Activated CD8-positive, alpha-beta memory T cell treated with anti-CD3 and anti-CD28 coated beads, Interleukin-2, amount 10 ng/mL, durations not matched to agents 7 days and 5 days (primary cell): ENCODE results near the gene CTDNEP1. TPM values are rescaled to one million over a fixed set of nuclear protein-coding genes. Genes with fewer than 3 reads are reported as not detected.

Experiments
- ATAC-seq: fragments of 150-1000 bp; cut with Tn5 transposase; one replicate; pipeline ENCODE4 v1.10.0; 2021; ENCODE audit warnings: moderate library complexity
- CTCF ChIA-PET: fragments of 350-600 bp; sonication (Branson Sonifier 250); formaldehyde crosslinking; loops from one replicate; lab custom pipeline; 2021; ENCODE audit warnings: antibody characterized with exemption; lab: Charles Lee
- DNase-seq: peaks from one replicate; pipeline ENCODE4 v3.0.0-alpha.2; 2020
- H3K27ac Mint-ChIP-seq: one replicate; pipeline ENCODE4 v1.8.0; 2021; ENCODE audit warnings: mild to moderate bottlenecking, mixed read lengths
- H3K27me3 Mint-ChIP-seq: one replicate; pipeline ENCODE4 v1.8.0; 2021; ENCODE audit warnings: mixed read lengths
- H3K36me3 Mint-ChIP-seq: one replicate; pipeline ENCODE4 v1.8.0; 2021; ENCODE audit warnings: mild to moderate bottlenecking, mixed read lengths
- H3K4me1 Mint-ChIP-seq: one replicate; pipeline ENCODE4 v1.8.0; 2021; ENCODE audit warnings: mixed read lengths
- H3K4me3 Mint-ChIP-seq: one replicate; pipeline ENCODE4 v1.8.0; 2021; ENCODE audit warnings: mild to moderate bottlenecking, moderate library complexity, mixed read lengths
- H3K9me3 Mint-ChIP-seq: one replicate; pipeline ENCODE4 v1.8.0; 2022; ENCODE audit warnings: low read depth, mixed read lengths
- total RNA-seq, 2 experiments: library from RNA; stranded (reverse); gene quantifications; one replicate each; pipeline ENCODE4 v1.2.3, GENCODE V29; 2021

Gene CTDNEP1
- total RNA-seq, 2 experiments from 2014 or later, result 162 to 192 TPM

DNA sequence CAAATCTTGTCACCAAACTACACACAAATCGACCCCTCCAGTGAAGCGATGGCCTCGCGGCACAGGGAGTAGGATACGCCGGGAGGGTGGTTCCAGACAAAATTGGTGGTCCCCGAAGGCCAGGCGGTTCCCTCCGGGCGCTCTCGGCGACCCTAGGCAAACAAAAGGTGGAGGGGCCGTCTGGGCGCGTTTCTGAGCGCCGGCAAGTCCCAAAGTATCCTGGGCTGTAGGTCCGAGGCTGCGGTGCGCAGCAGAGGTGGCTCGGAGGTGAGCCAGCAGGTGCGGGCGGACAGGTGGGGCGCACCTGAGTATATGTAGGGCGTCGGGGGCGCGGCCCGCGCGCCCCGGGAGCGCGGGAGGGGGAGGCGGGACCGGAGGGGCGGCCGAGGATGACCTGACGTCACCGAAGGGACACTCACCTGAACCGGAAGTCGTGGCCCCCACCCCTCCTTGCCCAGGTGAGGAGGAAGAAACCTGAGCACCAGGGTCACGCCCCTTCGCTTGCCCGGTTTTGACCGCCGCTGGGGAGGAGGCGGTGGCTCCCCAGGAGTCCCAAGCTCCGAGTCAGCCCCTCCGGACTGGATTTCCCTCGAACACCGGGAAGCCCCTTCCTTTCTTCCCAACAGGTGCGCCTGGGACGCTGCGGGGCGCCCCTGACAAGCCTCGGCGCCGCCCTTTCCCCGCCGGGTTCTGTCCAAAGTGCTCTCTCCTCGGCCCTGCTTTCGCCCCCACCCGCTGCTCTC lies 10.8 kb upstream of the CTDNEP1 start, which contains the start of gene CLDN7:
TSS of gene CLDN7 (minus strand) at position 287 of the 743 bp plus-strand sequence. CDS start 435 bp downstream, outside the sequence.
- DNase-seq, result no peak
- Mint-ChIP-seq H3K9me3 (no peaks in the 10 kb centered on the region), H3K36me3 (no peaks in the 10 kb centered on the region), H3K27me3 (peaks cover 36% of the 10 kb centered on the region), H3K27ac (no peak within 1 kb of the TSS), H3K4me3 (peak within 1 kb of the TSS; percentile 63), H3K4me1 (peaks cover 24% of the 10 kb centered on the region)
- CTCF ChIA-PET, result interaction anchor here (1.1 to 1.6 kb wide), 3 partner anchors 18 to 41 kb away, joined by 3 to 5 read pairs (median 3); no protein-coding TSS in a partner anchor
- ATAC-seq, result no peak

GRCh38 chr17:7261379-7262191 lies 10.1 kb upstream of the CTDNEP1 start:
- Mint-ChIP-seq H3K36me3 (peaks cover 4% of the 10 kb centered on the region), H3K4me3 (peak overlapping the region; percentile 55), H3K9me3 (no peaks in the 10 kb centered on the region), H3K27ac (no peak overlapping the region), H3K27me3 (peaks cover 32% of the 10 kb centered on the region), H3K4me1 (peaks cover 27% of the 10 kb centered on the region)
- no peak for DNase-seq
- CTCF ChIA-PET, result interaction anchor here (1.1 to 1.6 kb wide), 3 partner anchors 19 to 41 kb away, joined by 3 to 5 read pairs (median 3); no protein-coding TSS in a partner anchor
- peak; percentile 52 for ATAC-seq

GRCh38 chr17:7260651-7261378 lies 9.3 kb upstream of the CTDNEP1 start:
- peaks cover 28% of the 10 kb centered on the region for H3K27me3 Mint-ChIP-seq
- peak overlapping the region; percentile 49 for H3K4me3 Mint-ChIP-seq
- DNase-seq, result no peak
- peaks cover 8% of the 10 kb centered on the region for H3K36me3 Mint-ChIP-seq
- H3K4me1 Mint-ChIP-seq, result peaks cover 26% of the 10 kb centered on the region
- H3K27ac Mint-ChIP-seq, result no peak overlapping the region
- CTCF ChIA-PET, result interaction anchor here (1.1 to 1.7 kb wide), 4 partner anchors 20 to 40 kb away, joined by 3 to 6 read pairs (median 4); partner anchors contain the start of gene SLC2A4
- H3K9me3 Mint-ChIP-seq, result no peaks in the 10 kb centered on the region
- peak; percentile 62 for ATAC-seq

GRCh38 chr17:7260151-7260550 lies 8.6 kb upstream of the CTDNEP1 start:
- Mint-ChIP-seq H3K36me3 (peaks cover 8% of the 10 kb centered on the region), H3K9me3 (no peaks in the 10 kb centered on the region), H3K27me3 (peaks cover 28% of the 10 kb centered on the region), H3K4me3 (peak overlapping the region; percentile 24), H3K27ac (no peak overlapping the region), H3K4me1 (peaks cover 26% of the 10 kb centered on the region)
- no peak for DNase-seq
- CTCF ChIA-PET, result interaction anchor here (1.7 kb wide), 1 partner anchor 21 kb away, joined by 6 read pairs; the partner anchor contains the start of gene SLC2A4
- ATAC-seq, result no peak

- H3K36me3 Mint-ChIP-seq, result peaks cover 14% of the 10 kb centered on the region
- no peaks in the 10 kb centered on the region for H3K9me3 Mint-ChIP-seq
- peaks cover 26% of the 10 kb centered on the region for H3K4me1 Mint-ChIP-seq
- peaks cover 26% of the 10 kb centered on the region for H3K27me3 Mint-ChIP-seq
- CTCF ChIA-PET, result interaction anchor here (1.7 kb wide), 1 partner anchor 22 kb away, joined by 6 read pairs; the partner anchor contains the start of gene SLC2A4
- ATAC-seq (no peak), DNase-seq (no peak)
- H3K27ac Mint-ChIP-seq, result no peak overlapping the region
- H3K4me3 Mint-ChIP-seq, result no peak overlapping the region
These were observed 8.0 kb upstream of the CTDNEP1 start for GRCh38 chr17:7259555-7259889.

DNA sequence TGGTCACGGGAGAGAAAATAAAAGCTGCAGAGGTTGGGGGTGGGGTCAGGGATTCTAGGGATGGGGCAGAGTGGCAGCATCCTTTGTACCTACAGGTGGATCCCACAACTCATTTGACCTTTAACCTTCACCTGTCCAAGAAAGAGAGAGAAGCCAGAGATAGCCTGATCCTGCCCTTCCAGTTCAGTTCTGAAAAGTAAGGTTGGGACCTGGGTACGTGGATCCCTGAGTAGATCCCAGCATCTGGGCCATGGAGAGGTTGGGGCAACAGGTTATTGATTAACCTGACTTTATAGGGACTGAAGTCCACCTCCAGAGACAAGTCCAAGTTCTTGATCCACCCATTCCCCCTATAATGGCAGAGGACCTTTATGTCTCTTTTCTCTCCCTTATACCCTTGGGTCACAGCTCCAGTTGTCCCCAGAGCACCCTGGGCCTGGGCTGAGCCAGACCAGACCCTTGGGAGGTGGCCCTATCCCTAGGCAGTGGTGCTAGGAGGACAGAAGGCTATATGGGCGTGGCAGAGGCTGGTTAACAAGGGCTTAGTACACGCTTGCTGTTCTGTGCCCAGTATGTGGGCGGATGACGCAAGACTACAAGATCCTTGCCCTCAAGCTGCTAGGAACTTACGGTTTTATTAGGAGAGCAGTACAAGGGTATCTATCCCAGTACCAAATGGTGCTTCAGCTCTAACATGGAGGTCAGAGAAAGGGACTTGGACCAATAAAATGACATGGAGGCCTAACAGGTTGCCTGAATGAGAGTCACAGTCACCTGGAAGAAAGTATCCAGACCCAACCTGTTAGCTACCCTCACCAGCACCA lies 7.4 kb upstream of the CTDNEP1 start:
- Mint-ChIP-seq H3K4me3 (no peak overlapping the region), H3K36me3 (peaks cover 16% of the 10 kb centered on the region), H3K27me3 (peaks cover 20% of the 10 kb centered on the region), H3K4me1 (peaks cover 27% of the 10 kb centered on the region), H3K9me3 (no peaks in the 10 kb centered on the region), H3K27ac (no peak overlapping the region)
- CTCF ChIA-PET, result interaction anchor here (1.7 kb wide), 1 partner anchor 22 kb away, joined by 6 read pairs; the partner anchor contains the start of gene SLC2A4
- no peak for ATAC-seq
- DNase-seq, result no peak

DNA sequence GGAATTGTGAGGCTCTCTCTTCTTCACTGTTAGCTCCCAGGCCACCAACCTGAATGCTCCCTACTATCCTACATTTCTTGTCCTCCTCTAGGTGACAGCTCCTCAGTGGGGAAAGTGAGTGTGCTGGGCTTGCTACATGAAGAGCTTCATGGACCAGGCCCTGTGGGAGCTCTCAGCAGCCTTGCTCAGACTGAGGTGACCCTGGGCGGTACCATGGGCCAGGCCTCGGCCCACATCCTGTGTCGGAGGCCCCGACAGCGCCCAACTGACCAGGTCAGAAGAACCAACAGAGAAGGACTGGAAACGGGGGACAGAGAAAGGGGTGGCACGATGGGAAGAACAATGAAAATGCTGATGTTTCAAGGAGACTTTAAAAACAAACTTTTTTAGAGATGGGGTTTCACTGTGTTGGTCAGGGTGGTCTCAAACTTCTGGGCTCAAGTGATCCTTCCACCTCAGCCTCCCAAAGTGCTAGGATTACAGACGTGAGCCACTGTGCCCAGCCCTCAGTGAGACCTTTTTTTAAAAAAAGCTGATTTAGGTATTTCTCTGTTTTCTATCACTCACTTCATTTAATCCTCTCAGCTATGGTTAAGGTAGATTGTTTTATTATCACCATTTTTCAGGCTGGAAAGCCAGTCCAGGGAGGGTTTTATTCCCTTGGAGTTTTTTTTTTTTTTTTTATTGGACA lies 5.4 kb upstream of the CTDNEP1 start:
- Mint-ChIP-seq H3K4me1 (peaks cover 23% of the 10 kb centered on the region), H3K27me3 (peaks cover 3% of the 10 kb centered on the region), H3K27ac (peak overlapping the region; percentile 47), H3K9me3 (no peaks in the 10 kb centered on the region), H3K36me3 (peaks cover 21% of the 10 kb centered on the region), H3K4me3 (no peak overlapping the region)
- ATAC-seq, result no peak
- CTCF ChIA-PET, result interaction anchor here (1.4 kb wide), 1 partner anchor 8 kb away, joined by 4 read pairs; no protein-coding TSS in a partner anchor
- no peak for DNase-seq

DNA sequence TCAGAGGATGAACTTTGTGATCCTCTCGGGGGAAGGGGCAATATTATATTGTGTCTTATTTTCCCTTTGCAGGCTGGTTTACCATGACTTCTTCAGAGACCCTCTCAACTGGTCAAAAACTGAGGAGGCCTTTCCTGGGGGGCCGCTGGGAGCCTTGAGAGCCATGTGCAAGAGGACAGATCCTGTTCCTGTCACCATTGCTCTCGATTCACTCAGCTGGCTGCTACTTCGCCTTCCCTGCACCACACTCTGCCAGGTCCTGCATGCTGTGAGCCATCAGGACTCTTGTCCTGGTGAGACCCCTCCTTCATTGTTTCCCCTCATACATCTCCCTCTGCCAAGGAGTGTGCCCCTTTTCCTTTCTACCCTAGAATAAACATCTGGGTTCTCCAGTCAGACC lies 3.0 kb upstream of the CTDNEP1 start:
- CTCF ChIA-PET, result interaction anchor here (0.7 to 1.5 kb wide), 3 partner anchors 42 to 1817 kb away, joined by 3 to 5 read pairs (median 3); no protein-coding TSS in a partner anchor
- H3K27ac Mint-ChIP-seq, result no peak overlapping the region
- no peak for DNase-seq
- no peaks in the 10 kb centered on the region for H3K27me3 Mint-ChIP-seq
- no peaks in the 10 kb centered on the region for H3K9me3 Mint-ChIP-seq
- H3K4me3 Mint-ChIP-seq, result no peak overlapping the region
- ATAC-seq, result no peak
- peaks cover 21% of the 10 kb centered on the region for H3K36me3 Mint-ChIP-seq
- H3K4me1 Mint-ChIP-seq, result peaks cover 31% of the 10 kb centered on the region

GRCh38 chr17:7253082-7253481 lies 1.5 kb upstream of the CTDNEP1 start:
- Mint-ChIP-seq H3K4me3 (peak overlapping the region; percentile 91), H3K9me3 (no peaks in the 10 kb centered on the region), H3K27ac (peak overlapping the region; percentile 99), H3K36me3 (peaks cover 21% of the 10 kb centered on the region), H3K4me1 (peaks cover 41% of the 10 kb centered on the region), H3K27me3 (no peaks in the 10 kb centered on the region)
- DNase-seq, result no peak
- CTCF ChIA-PET, result no interaction called here
- ATAC-seq, result no peak

- peak; percentile 73 for ATAC-seq
- CTCF ChIA-PET, result interaction anchor here (1.0 to 2.5 kb wide), 6 partner anchors 10 to 44 kb away, joined by 3 to 18 read pairs (median 5); partner anchors contain the start of genes ACADVL, DLG4, GABARAP and PHF23
- Mint-ChIP-seq H3K27ac (peak within 1 kb of the TSS; percentile 99), H3K36me3 (peaks cover 21% of the 10 kb centered on the region), H3K9me3 (no peaks in the 10 kb centered on the region), H3K27me3 (no peaks in the 10 kb centered on the region), H3K4me3 (peak within 1 kb of the TSS; percentile 91), H3K4me1 (peaks cover 41% of the 10 kb centered on the region)
- DNase-seq, result peak; percentile 96
These were observed 876 bp upstream of the CTDNEP1 start, which contains the start of gene ELP5 for GRCh38 chr17:7252176-7253043. TSS of gene ELP5 (plus strand) at chr17:7252215. CDS start at chr17:7252551, 336 bp downstream.
